Endothelial cell (in vitro differentiated cells): ENCODE results near the gene LCORL. TPM values are rescaled to one million over a fixed set of nuclear protein-coding genes. Genes with fewer than 3 reads are reported as not detected.
A peak's percentile ranks its signal among the peaks of the same experiment; 100 is the strongest.
"Not testable (repeated sequence)": the region's sequence is repeated elsewhere in the genome, so short reads cannot be mapped to it uniquely, and the experiment has no call there.

Source experiments
- DNase-seq: peaks from one replicate; pipeline ENCODE4 v3.0.0; 2021; ENCODE audit warnings: low spot score
- H3K27ac Mint-ChIP-seq: one replicate; pipeline ENCODE4 v1.8.0; 2021; ENCODE audit warnings: mixed read lengths, inconsistent platforms; ENCODE audit not compliant: unreplicated experiment
- H3K27me3 Mint-ChIP-seq: one replicate; pipeline ENCODE4 v1.8.0; 2021; ENCODE audit warnings: mild to moderate bottlenecking, moderate library complexity, mixed read lengths, inconsistent platforms; ENCODE audit not compliant: unreplicated experiment
- H3K36me3 Mint-ChIP-seq: one replicate; pipeline ENCODE4 v1.8.0; 2021; ENCODE audit warnings: mild to moderate bottlenecking, low read depth, mixed read lengths, inconsistent platforms; ENCODE audit not compliant: unreplicated experiment
- H3K4me1 Mint-ChIP-seq: one replicate; pipeline ENCODE4 v1.8.0; 2021; ENCODE audit warnings: mild to moderate bottlenecking, mixed read lengths, inconsistent platforms; ENCODE audit not compliant: unreplicated experiment
- H3K4me3 Mint-ChIP-seq: one replicate; pipeline ENCODE4 v1.8.0; 2021; ENCODE audit warnings: mild to moderate bottlenecking, mixed read lengths, inconsistent platforms; ENCODE audit not compliant: unreplicated experiment
- H3K9me3 Mint-ChIP-seq: one replicate; pipeline ENCODE4 v1.8.0; 2021; ENCODE audit warnings: mixed read lengths, inconsistent platforms; ENCODE audit not compliant: unreplicated experiment
- CTCF ChIP-seq: fragments of 200-600 bp; sonication (generic); IDR thresholded peaks from one replicate; pipeline ENCODE4 v1.5.0; 2021; ENCODE audit warnings: antibody characterized with exemption; ENCODE audit not compliant: unreplicated experiment
- total RNA-seq: library from RNA; stranded (reverse); fragmentation: NEBNext Ultra II Directional; extraction: Animal tissue kit (Norgen Biotek cat#: 25700); gene quantifications from one replicate; pipeline ENCODE4 v1.2.1, GENCODE V29; 2021; ENCODE audit not compliant: unreplicated experiment

Gene LCORL
- total RNA-seq, 1 donor from 2014 or later, result 18.4 TPM

GRCh38 chr4:18049446-18049845, 27.9 kb upstream of the LCORL start:
- no peak for TF ChIP-seq CTCF
- DNase-seq, result no peak
- Mint-ChIP-seq H3K27ac (no peak overlapping the region), H3K27me3 (peaks cover 1% of the 10 kb centered on the region), H3K4me3 (no peak overlapping the region), H3K4me1 (no peaks in the 10 kb centered on the region), H3K36me3 (no peaks in the 10 kb centered on the region), H3K9me3 (no peaks in the 10 kb centered on the region)

- Mint-ChIP-seq H3K9me3 (no peaks in the 10 kb centered on the region), H3K4me3 (no peak overlapping the region), H3K4me1 (no peaks in the 10 kb centered on the region), H3K27me3 (no peaks in the 10 kb centered on the region), H3K36me3 (no peaks in the 10 kb centered on the region), H3K27ac (no peak overlapping the region)
- TF ChIP-seq CTCF, result peak; percentile 65
- no peak for DNase-seq
Measured at GRCh38 chr4:18042754-18043153, 21.2 kb upstream of the LCORL start.

- no peak overlapping the region for H3K27ac Mint-ChIP-seq
- no peaks in the 10 kb centered on the region for H3K4me1 Mint-ChIP-seq
- no peaks in the 10 kb centered on the region for H3K27me3 Mint-ChIP-seq
- no peak overlapping the region for H3K4me3 Mint-ChIP-seq
- no peak for TF ChIP-seq CTCF
- H3K36me3 Mint-ChIP-seq, result no peaks in the 10 kb centered on the region
- no peaks in the 10 kb centered on the region for H3K9me3 Mint-ChIP-seq
- DNase-seq, result no peak
Measured at GRCh38 chr4:18042012-18042411, 20.5 kb upstream of the LCORL start.

- H3K27me3 Mint-ChIP-seq, result no peaks in the 10 kb centered on the region
- no peak overlapping the region for H3K4me3 Mint-ChIP-seq
- no peaks in the 10 kb centered on the region for H3K4me1 Mint-ChIP-seq
- H3K27ac Mint-ChIP-seq, result no peak overlapping the region
- H3K36me3 Mint-ChIP-seq, result no peaks in the 10 kb centered on the region
- no peak for TF ChIP-seq CTCF
- no peaks in the 10 kb centered on the region for H3K9me3 Mint-ChIP-seq
- DNase-seq, result no peak
Measured at GRCh38 chr4:18041114-18041513, 19.6 kb upstream of the LCORL start.

- Mint-ChIP-seq H3K27ac (no peak overlapping the region), H3K27me3 (no peaks in the 10 kb centered on the region), H3K4me3 (no peak overlapping the region), H3K4me1 (no peaks in the 10 kb centered on the region), H3K36me3 (no peaks in the 10 kb centered on the region), H3K9me3 (no peaks in the 10 kb centered on the region)
- TF ChIP-seq CTCF, result no peak
- no peak for DNase-seq
Measured at GRCh38 chr4:18039113-18039512, 17.6 kb upstream of the LCORL start.

GRCh38 chr4:18036369-18036768, 14.8 kb upstream of the LCORL start:
- H3K36me3 Mint-ChIP-seq, H3K9me3 Mint-ChIP-seq, H3K27me3 Mint-ChIP-seq, DNase-seq, H3K4me1 Mint-ChIP-seq, H3K4me3 Mint-ChIP-seq, H3K27ac Mint-ChIP-seq: not testable (repeated sequence)
